HEK293 (cell line): Measurements from ENCODE around the gene SLC36A1.

Experiments used
- CTCF ChIA-PET: fragments of 350-600 bp; formaldehyde crosslinking; extraction: SDS; loops from one replicate; lab custom pipeline; 2021; ENCODE audit warnings: antibody characterized with exemption; lab: Yijun Ruan, JAX
- POLR2A ChIA-PET: fragments of 300-600 bp; formaldehyde crosslinking; extraction: SDS; loops from one replicate; lab custom pipeline; 2020; ENCODE audit warnings: antibody characterized with exemption, inconsistent platforms; lab: Yijun Ruan, JAX
- H3K27ac ChIP-seq: fragments of 200-500 bp; sonication (Bioruptor generic); 2 replicates; pipeline ENCODE4 v1.5.1; 2014; ENCODE audit warnings: low read depth, low read length, control low read depth, inconsistent platforms; ENCODE audit errors: extremely low read depth
- H3K36me3 ChIP-seq, 2 experiments: fragments of 200-500 bp in 1 of 2; sonication (Bioruptor generic) in 1 of 2; 1 replicate in 1 of 2; 2 replicates in 1 of 2; pipeline ENCODE4 v1.5.1; 2014 to 2017; ENCODE audit warnings: inconsistent platforms in 2 of 2, low read length in 2 of 2; ENCODE audit not compliant: control insufficient read depth in 2 of 2, insufficient read depth in 1 of 2
- H3K4me1 ChIP-seq: fragments of 200-500 bp; sonication (Bioruptor generic); 2 replicates; pipeline ENCODE4 v1.5.1; 2014; ENCODE audit warnings: mild to moderate bottlenecking, low read length, inconsistent platforms; ENCODE audit not compliant: control insufficient read depth, insufficient read depth
- H3K4me3 ChIP-seq: 2 replicates; pipeline ENCODE4 v1.5.1; 2011; ENCODE audit warnings: low read depth, mild to moderate bottlenecking, control low read depth, low read length, moderate library complexity
- H3K9me3 ChIP-seq: fragments of 200-500 bp; sonication (Bioruptor generic); 2 replicates; pipeline ENCODE4 v1.5.1; 2014; ENCODE audit warnings: low read depth, low read length, inconsistent platforms; ENCODE audit not compliant: control insufficient read depth, insufficient read depth
- EGR2 ChIP-seq: fragments of 450-650 bp; formaldehyde crosslinking; IDR thresholded peaks from 2 replicates; pipeline ENCODE4 v1.5.1; 2016; ENCODE audit warnings: low read depth, missing biosample characterization, missing genetic modification characterization
- GLIS1 ChIP-seq: fragments of 450-650 bp; formaldehyde crosslinking; IDR thresholded peaks from 2 replicates; pipeline ENCODE4 v1.5.1; 2016; ENCODE audit warnings: missing biosample characterization, missing genetic modification characterization
- PRDM10 ChIP-seq: fragments of 450-650 bp; formaldehyde crosslinking; IDR thresholded peaks from 2 replicates; pipeline ENCODE4 v1.5.1; 2016; ENCODE audit warnings: missing biosample characterization, missing genetic modification characterization
- ZBTB17 ChIP-seq: fragments of 450-650 bp; formaldehyde crosslinking; IDR thresholded peaks from 2 replicates; pipeline ENCODE4 v1.5.1; 2016; ENCODE audit warnings: missing biosample characterization, missing genetic modification characterization
- ZBTB26 ChIP-seq: fragments of 450-650 bp; formaldehyde crosslinking; optimal IDR thresholded peaks from 2 replicates; pipeline ENCODE3; 2016; ENCODE audit warnings: missing biosample characterization, mild to moderate bottlenecking, missing genetic modification characterization
- ZNF26 ChIP-seq: fragments of 450-650 bp; formaldehyde crosslinking; IDR thresholded peaks from 2 replicates; pipeline ENCODE4 v1.5.1; 2016; ENCODE audit warnings: missing biosample characterization, missing genetic modification characterization
- ZNF366 ChIP-seq: fragments of 450-650 bp; formaldehyde crosslinking; conservative IDR thresholded peaks from 2 replicates; pipeline ENCODE4 v1.5.1; 2016; ENCODE audit warnings: missing biosample characterization, missing genetic modification characterization
- ZNF521 ChIP-seq: fragments of 450-650 bp; formaldehyde crosslinking; IDR thresholded peaks from 2 replicates; pipeline ENCODE4 v1.5.1; 2017; ENCODE audit warnings: missing biosample characterization, mild to moderate bottlenecking, missing genetic modification characterization
- ZNF529 ChIP-seq: fragments of 450-650 bp; formaldehyde crosslinking; IDR thresholded peaks from 2 replicates; pipeline ENCODE4 v1.5.1; 2017; ENCODE audit warnings: missing genetic modification characterization, missing biosample characterization; ENCODE audit not compliant: insufficient replicate concordance
- ZNF544 ChIP-seq: fragments of 450-650 bp; formaldehyde crosslinking; IDR thresholded peaks from 2 replicates; pipeline ENCODE4 v1.5.0; 2017; ENCODE audit warnings: missing biosample characterization, missing genetic modification characterization
- ZNF548 ChIP-seq: fragments of 450-650 bp; formaldehyde crosslinking; IDR thresholded peaks from 2 replicates; pipeline ENCODE4 v1.5.1; 2016; ENCODE audit warnings: missing biosample characterization, missing genetic modification characterization
- ZNF623 ChIP-seq: fragments of 450-650 bp; formaldehyde crosslinking; IDR thresholded peaks from 2 replicates; pipeline ENCODE4 v1.5.1; 2016; ENCODE audit warnings: missing biosample characterization, missing genetic modification characterization
- ZSCAN23 ChIP-seq: fragments of 450-650 bp; formaldehyde crosslinking; IDR thresholded peaks from 2 replicates; pipeline ENCODE4 v1.5.1; 2016; ENCODE audit warnings: missing biosample characterization, missing genetic modification characterization

SLC36A1 gene

GRCh38 chr5:151449297-151449696 is 1.9 kb downstream of the SLC36A1 start:
- Histone ChIP-seq H3K9me3 (no peaks in the 10 kb centered on the region), H3K27ac (no peak overlapping the region), H3K4me3 (no peak overlapping the region), H3K4me1 (peaks cover 10% of the 10 kb centered on the region), H3K36me3 (no peaks in the 10 kb centered on the region)
- ChIA-PET POLR2A (no interaction called here), CTCF (interaction anchor here (1.1 to 6.1 kb wide), 5 partner anchors 11 to 291 kb away, joined by 4 to 66 read pairs (median 5); no protein-coding TSS in a partner anchor)
- peak; percentile 27; the same call in 1 of the 2 replicates for TF ChIP-seq ZBTB17
- no peak for TF ChIP-seq ZNF529 (tag by site-specific recombination)

GRCh38 chr5:151449839-151450238 is 2.4 kb downstream of the SLC36A1 start:
- TF ChIP-seq ZNF26 (tag by site-specific recombination), result no peak
- peak; percentile 3 for TF ChIP-seq ZBTB26
- Histone ChIP-seq H3K36me3 (no peaks in the 10 kb centered on the region), H3K9me3 (no peaks in the 10 kb centered on the region), H3K4me3 (no peak overlapping the region), H3K4me1 (peaks cover 11% of the 10 kb centered on the region), H3K27ac (no peak overlapping the region)
- ChIA-PET CTCF (interaction anchor here (1.1 to 6.1 kb wide), 4 partner anchors 10 to 290 kb away, joined by 4 to 66 read pairs (median 7); no protein-coding TSS in a partner anchor), POLR2A (no interaction called here)

GRCh38 chr5:151450605-151451004 is 3.2 kb downstream of the SLC36A1 start:
- Histone ChIP-seq H3K4me3 (no peak overlapping the region), H3K4me1 (peaks cover 11% of the 10 kb centered on the region), H3K9me3 (no peaks in the 10 kb centered on the region), H3K36me3 (no peaks in the 10 kb centered on the region), H3K27ac (no peak overlapping the region)
- ChIA-PET CTCF (interaction anchor here (1.0 to 6.1 kb wide), 5 partner anchors 9 to 290 kb away, joined by 3 to 66 read pairs (median 7); no protein-coding TSS in a partner anchor), POLR2A (no interaction called here)
- TF ChIP-seq EGR2 (no peak), ZNF548 (tag by site-specific recombination) (no peak), ZNF544 (no peak), ZNF366 (no peak), PRDM10 (tag by site-specific recombination) (no peak), ZNF623 (tag by site-specific recombination) (no peak), ZSCAN23 (no peak), GLIS1 (tag by site-specific recombination) (no peak), ZNF521 (no peak)
